DOHH2 (cell line): Measurements from ENCODE around the gene ABCD1.

Experiments
- H3F3A ChIP-seq: fragments of 200-600 bp; sonication (generic), shearing (Covaris generic); 2 replicates; pipeline ENCODE4 v1.6.0; 2016; ENCODE audit warnings: antibody characterized with exemption, mild to moderate bottlenecking; ENCODE audit not compliant: control insufficient read depth, insufficient read depth
- H3K27ac ChIP-seq: fragments of 200-600 bp; sonication (generic); 2 replicates; pipeline ENCODE4 v1.5.1; 2014; ENCODE audit warnings: low read depth, mild to moderate bottlenecking, low read length, moderate library complexity
- H3K27me3 ChIP-seq: fragments of 200-600 bp; sonication (generic); 2 replicates; pipeline ENCODE4 v1.6.1; 2014; ENCODE audit warnings: mild to moderate bottlenecking, low read length, mixed read lengths; ENCODE audit not compliant: control insufficient read depth
- H3K36me3 ChIP-seq: fragments of 200-600 bp; sonication (generic); 2 replicates; pipeline ENCODE4 v1.6.1; 2014; ENCODE audit warnings: mild to moderate bottlenecking, low read length, moderate library complexity, mixed read lengths; ENCODE audit not compliant: control insufficient read depth
- H3K4me1 ChIP-seq: fragments of 200-600 bp; sonication (generic); 2 replicates; pipeline ENCODE4 v1.6.1; 2014; ENCODE audit warnings: mild to moderate bottlenecking, low read length, mixed read lengths; ENCODE audit not compliant: control insufficient read depth
- H3K4me2 ChIP-seq: fragments of 200-600 bp; sonication (generic); 2 replicates; pipeline ENCODE4 v1.6.0; 2014; ENCODE audit warnings: mild to moderate bottlenecking, low read length, moderate library complexity
- H3K4me3 ChIP-seq: fragments of 200-600 bp; sonication (generic); 2 replicates; pipeline ENCODE4 v1.5.1; 2014; ENCODE audit warnings: mild to moderate bottlenecking, low read length, mixed read lengths
- H3K79me2 ChIP-seq: fragments of 200-600 bp; sonication (generic); 2 replicates; pipeline ENCODE4 v1.6.1; 2014; ENCODE audit warnings: mild to moderate bottlenecking, low read length, mixed read lengths; ENCODE audit not compliant: control insufficient read depth
- H3K9me2 ChIP-seq: fragments of 200-600 bp; sonication (generic); replicated peaks from 2 replicates; pipeline ENCODE4 v1.6.1; 2014; ENCODE audit warnings: mild to moderate bottlenecking, low read length, mixed read lengths; ENCODE audit not compliant: control insufficient read depth
- H3K9me3 ChIP-seq: fragments of 200-600 bp; sonication (generic); 2 replicates; pipeline ENCODE4 v1.6.1; 2014; ENCODE audit warnings: antibody characterized with exemption, low read length, mixed read lengths; ENCODE audit not compliant: control insufficient read depth, insufficient read depth
- H4K20me1 ChIP-seq: fragments of 200-600 bp; sonication (generic); 2 replicates; pipeline ENCODE4 v1.6.0; 2014; ENCODE audit warnings: low read depth, mild to moderate bottlenecking, antibody characterized with exemption, low read length, moderate library complexity; ENCODE audit not compliant: control insufficient read depth, insufficient read depth
- CTCF ChIP-seq: fragments of 200-600 bp; sonication (generic); IDR thresholded peaks from one replicate; pipeline ENCODE4 v1.5.1; 2014; ENCODE audit warnings: antibody characterized with exemption, mild to moderate bottlenecking, low read depth, low read length; ENCODE audit not compliant: poor library complexity, severe bottlenecking
- EZH2phosphoT487 ChIP-seq: fragments of 200-600 bp; sonication (generic); IDR thresholded peaks from 2 replicates; pipeline ENCODE4 v1.6.1; 2017; ENCODE audit warnings: borderline replicate concordance, mild to moderate bottlenecking, antibody characterized with exemption, low read length, moderate library complexity, mixed read lengths

ABCD1 gene

GRCh38 chrX:153750127-153750774, 25.6 kb downstream of the ABCD1 start:
- H3K4me3 ChIP-seq: no peak overlapping the region
- no peak overlapping the region for H3K4me2 ChIP-seq
- no peaks in the 10 kb centered on the region for H3K9me3 ChIP-seq
- no peaks in the 10 kb centered on the region for H3K4me1 ChIP-seq
- H4K20me1 ChIP-seq: no peaks in the 10 kb centered on the region
- no peaks in the 10 kb centered on the region for H3K36me3 ChIP-seq
- TF ChIP-seq EZH2phosphoT487 (no peak), CTCF (no peak)
- H3K79me2 ChIP-seq: no peaks in the 10 kb centered on the region
- H3K27me3 ChIP-seq: peaks cover 4% of the 10 kb centered on the region; the same call in 1 of the 2 replicates
- H3K27ac ChIP-seq: no peak overlapping the region
- H3K9me2 ChIP-seq: no peaks in the 10 kb centered on the region
- no peaks in the 10 kb centered on the region for H3F3A ChIP-seq

GRCh38 chrX:153755136-153755535, 30.5 kb downstream of the ABCD1 start:
- Histone ChIP-seq H4K20me1 (no peaks in the 10 kb centered on the region), H3F3A (no peaks in the 10 kb centered on the region), H3K4me1 (no peaks in the 10 kb centered on the region), H3K36me3 (no peaks in the 10 kb centered on the region), H3K9me2 (no peaks in the 10 kb centered on the region), H3K9me3 (no peaks in the 10 kb centered on the region), H3K79me2 (no peaks in the 10 kb centered on the region), H3K27ac (no peak overlapping the region), H3K4me3 (no peak overlapping the region), H3K27me3 (peaks cover 3% of the 10 kb centered on the region; the same call in 1 of the 2 replicates), H3K4me2 (no peak overlapping the region)
- no peak for TF ChIP-seq EZH2phosphoT487
- no peak for TF ChIP-seq CTCF

- no peak overlapping the region for H3K4me3 ChIP-seq
- no peaks in the 10 kb centered on the region for H3K79me2 ChIP-seq
- no peaks in the 10 kb centered on the region for H3K9me3 ChIP-seq
- TF ChIP-seq CTCF (no peak), EZH2phosphoT487 (no peak)
- H3K4me2 ChIP-seq: no peak overlapping the region
- no peaks in the 10 kb centered on the region for H3F3A ChIP-seq
- no peak overlapping the region for H3K27ac ChIP-seq
- H4K20me1 ChIP-seq: no peaks in the 10 kb centered on the region
- H3K27me3 ChIP-seq: no peaks in the 10 kb centered on the region
- H3K4me1 ChIP-seq: peaks cover 3% of the 10 kb centered on the region; the same call in 1 of the 2 replicates
- H3K9me2 ChIP-seq: no peaks in the 10 kb centered on the region
- H3K36me3 ChIP-seq: no peaks in the 10 kb centered on the region
These were observed 37.2 kb downstream of the ABCD1 start for GRCh38 chrX:153761863-153762262.
